HCT116 (cell line): Measurements from ENCODE around the gene FBXL17. TPM values are rescaled to one million over a fixed set of nuclear protein-coding genes. Genes with fewer than 3 reads are reported as not detected.

ENCODE experiments used
- ATAC-seq: fragments of 200-7000 bp; cut with Tn5 transposase; 2 replicates; pipeline ENCODE4 v1.9.1; 2020; ENCODE audit warnings: mild to moderate bottlenecking, moderate library complexity
- BruUV-seq: library from RNA; stranded (reverse); fragments of 400-500 nt; replicated peaks from 2 replicates; lab custom pipeline; 2021; lab: Mats Ljungman, UMichigan
- CTCF ChIA-PET: fragments of 300-600 bp; sonication (Branson Sonifier 250); formaldehyde crosslinking; loops from one replicate; lab custom pipeline; 2021; ENCODE audit warnings: antibody characterized with exemption; lab: Charles Lee
- POLR2A ChIA-PET: fragments of 300-600, 350-600 bp; sonication (Branson Sonifier 250); formaldehyde crosslinking; loops from one replicate; lab custom pipeline; 2021; ENCODE audit warnings: antibody characterized with exemption; lab: Charles Lee
- RAD21 ChIA-PET, 2 experiments: fragments of 300-600 bp; sonication (Branson Sonifier 250); formaldehyde crosslinking; loops; one replicate each; lab custom pipeline; 2023; ENCODE audit warnings: low total read pairs in 2 of 2; ENCODE audit not compliant: uncharacterized antibody in 2 of 2, unreplicated experiment in 2 of 2, low non-redundant PET in 1 of 2; lab: Charles Lee
- DNase-seq: peaks from one replicate; pipeline ENCODE4 v3.0.0-alpha.2; 2010; ENCODE audit warnings: low read depth, low spot score
- H2AFZ ChIP-seq: fragments of 200-600 bp; shearing (Covaris generic), sonication (generic); 2 replicates; pipeline ENCODE4 v1.6.1; 2017; ENCODE audit warnings: low read depth, mixed run types, mixed read lengths, antibody characterized with exemption, low read length; ENCODE audit not compliant: poor library complexity, severe bottlenecking
- H3K27ac ChIP-seq: 2 replicates; pipeline ENCODE4 v1.5.1; 2012; ENCODE audit warnings: low read depth, low read length
- H3K27me3 ChIP-seq: fragments of 200-600 bp; sonication (generic); 2 replicates; pipeline ENCODE4 v1.6.1; 2016; ENCODE audit warnings: mixed run types, low read length, mixed read lengths; ENCODE audit not compliant: insufficient read depth
- H3K36me3 ChIP-seq, 2 experiments: fragments of 200-500 bp in 1 of 2; fragments of 200-600 bp in 1 of 2; sonication (Bioruptor generic) in 1 of 2; sonication (generic) in 1 of 2; 2 replicates each; pipeline versions ENCODE4 v1.5.1 to v1.6.1; 2014 to 2016; ENCODE audit warnings: low read length in 2 of 2, inconsistent platforms in 1 of 2, mixed read lengths in 1 of 2, mixed run types in 1 of 2; ENCODE audit not compliant: insufficient read depth in 2 of 2, control insufficient read depth in 1 of 2
- H3K4me1 ChIP-seq, 2 experiments: fragments of 200-600 bp in 1 of 2; sonication (generic) in 1 of 2; 2 replicates each; pipeline versions ENCODE4 v1.5.1 to v1.6.1; 2012 to 2017; ENCODE audit warnings: low read length in 2 of 2, inconsistent platforms in 1 of 2, mild to moderate bottlenecking in 1 of 2, mixed read lengths in 1 of 2, mixed run types in 1 of 2, moderate library complexity in 1 of 2; ENCODE audit not compliant: insufficient read depth in 2 of 2, control insufficient read depth in 1 of 2
- H3K4me2 ChIP-seq: fragments of 200-600 bp; sonication (generic); 2 replicates; pipeline ENCODE4 v1.6.1; 2017; ENCODE audit warnings: mixed run types, low read length, mixed read lengths
- H3K4me3 ChIP-seq, 2 experiments: fragments of 200-600 bp in 1 of 2; sonication (generic) in 1 of 2; replicated peaks in 1 of 2; 2 replicates each; pipeline ENCODE4 v1.5.1; 2011 to 2016; ENCODE audit warnings: low read length in 2 of 2, control low read depth in 1 of 2, low read depth in 1 of 2, mild to moderate bottlenecking in 1 of 2, mixed read lengths in 1 of 2, mixed run types in 1 of 2
- H3K79me2 ChIP-seq: fragments of 200-600 bp; sonication (generic); 2 replicates; pipeline ENCODE4 v1.6.1; 2017; ENCODE audit warnings: mild to moderate bottlenecking, mixed run types, low read length, moderate library complexity, mixed read lengths; ENCODE audit not compliant: insufficient read depth
- H3K9ac ChIP-seq: fragments of 200-600 bp; sonication (generic); 2 replicates; pipeline ENCODE4 v1.6.1; 2016; ENCODE audit warnings: low read length, mixed read lengths
- H3K9me2 ChIP-seq: fragments of 200-600 bp; sonication (generic), shearing (Covaris generic); 2 replicates; pipeline ENCODE4 v1.6.1; 2017; ENCODE audit warnings: mixed run types, mild to moderate bottlenecking, moderate library complexity; ENCODE audit not compliant: insufficient read depth
- H3K9me3 ChIP-seq, 2 experiments: fragments of 200-500 bp in 1 of 2; fragments of 200-600 bp in 1 of 2; sonication (Bioruptor generic) in 1 of 2; sonication (generic) in 1 of 2; 2 replicates each; pipeline ENCODE4 v1.6.1; 2014 to 2017; ENCODE audit warnings: low read length in 2 of 2, mixed read lengths in 2 of 2, inconsistent platforms in 1 of 2, low read depth in 1 of 2, mild to moderate bottlenecking in 1 of 2, mixed run types in 1 of 2, moderate library complexity in 1 of 2; ENCODE audit not compliant: control insufficient read depth in 1 of 2, insufficient read depth in 1 of 2
- H4K20me1 ChIP-seq: fragments of 200-600 bp; sonication (generic), shearing (Covaris generic); 2 replicates; pipeline ENCODE4 v1.6.1; 2017; ENCODE audit warnings: mixed run types, mild to moderate bottlenecking, moderate library complexity; ENCODE audit not compliant: insufficient read depth
- CTCF ChIP-seq, 3 experiments: fragments of 200-600 bp in 1 of 3; sonication (generic) in 1 of 3; IDR thresholded peaks in 2 of 3; conservative IDR thresholded peaks in 1 of 3; 2 replicates each; pipeline ENCODE4 v1.5.1; 2012 to 2017; ENCODE audit warnings: low read depth in 2 of 3, low read length in 2 of 3, antibody characterized with exemption in 1 of 3, borderline replicate concordance in 1 of 3, control low read depth in 1 of 3, mild to moderate bottlenecking in 1 of 3, mixed read lengths in 1 of 3, mixed run types in 1 of 3, moderate library complexity in 1 of 3; ENCODE audit not compliant: insufficient read depth in 1 of 3
- EGR1 ChIP-seq: IDR thresholded peaks from 2 replicates; pipeline ENCODE4 v1.6.1; 2012; ENCODE audit warnings: low read depth
- ELF1 ChIP-seq: IDR thresholded peaks from 2 replicates; pipeline ENCODE4 v1.6.1; 2012; ENCODE audit warnings: low read depth, borderline replicate concordance
- FOSL1 ChIP-seq: IDR thresholded peaks from 2 replicates; pipeline ENCODE4 v1.6.1; 2012; ENCODE audit warnings: low read depth
- POLR2A ChIP-seq: IDR thresholded peaks from 2 replicates; pipeline ENCODE4 v1.7.0; 2011; ENCODE audit warnings: borderline replicate concordance; ENCODE audit not compliant: insufficient read depth, insufficient read length; ENCODE audit errors: extremely low read depth
- REST ChIP-seq: IDR thresholded peaks from 2 replicates; pipeline ENCODE4 v1.6.1; 2012; ENCODE audit warnings: low read depth
- SIN3A ChIP-seq: IDR thresholded peaks from 2 replicates; pipeline ENCODE4 v1.6.1; 2012; ENCODE audit warnings: low read depth
- SRF ChIP-seq: IDR thresholded peaks from 2 replicates; pipeline ENCODE4 v1.6.1; 2012; ENCODE audit warnings: low read depth
- ZFX ChIP-seq: fragments of 450-650 bp; IDR thresholded peaks from 2 replicates; pipeline ENCODE4 v1.6.1; 2017
- ZNF274 ChIP-seq: fragments of 200-500 bp; sonication (Bioruptor generic); IDR thresholded peaks from 2 replicates; pipeline ENCODE4 v1.6.1; 2014; ENCODE audit warnings: mild to moderate bottlenecking, low read depth, low read length, inconsistent platforms
- intact Hi-C: fragments of 100-400 bp; cut with micrococcal nuclease; formaldehyde crosslinking; loops from 2 replicates; pipeline ENCODE4 v1.10.0; 2022
- total RNA-seq: library from RNA; stranded (reverse); gene quantifications from one replicate; pipeline ENCODE4 v1.2.1, GENCODE V29; 2021; ENCODE audit not compliant: unreplicated experiment

Gene FBXL17
- total RNA-seq, 1 experiment from 2014 or later: 9.4 TPM

GRCh38 chr5:107969847-107970246, 412.1 kb downstream of the FBXL17 start:
- Histone ChIP-seq H3K36me3 (no peaks in the 10 kb centered on the region), H3K4me1 (no peaks in the 10 kb centered on the region)
- RAD21 ChIA-PET: no interaction called here

More at GRCh38 chr5:107969847-107970246, 412.1 kb downstream of the FBXL17 start:
- Histone ChIP-seq H4K20me1 (no peaks in the 10 kb centered on the region), H3K9me3 (no peaks in the 10 kb centered on the region), H3K27ac (no peak overlapping the region), H2AFZ (no peak overlapping the region), H3K79me2 (no peaks in the 10 kb centered on the region), H3K9ac (no peak overlapping the region), H3K4me3 (no peak overlapping the region), H3K4me2 (no peak overlapping the region), H3K9me2 (no peaks in the 10 kb centered on the region), H3K27me3 (no peaks in the 10 kb centered on the region)
- TF ChIP-seq ZNF274: no peak
- no peak for TF ChIP-seq FOSL1
- TF ChIP-seq ELF1: no peak
- no peak for TF ChIP-seq SRF
- TF ChIP-seq EGR1: no peak
- no peak for TF ChIP-seq CTCF (IDR thresholded peaks at IDR 0.05 in 2 of 3, conservative IDR thresholded peaks at IDR 0.05 in 1 of 3; ENCODE audit: borderline replicate concordance in 1 of 3, insufficient read depth in 1 of 3, low read depth in 2 of 3, low read length in 2 of 3)
- TF ChIP-seq REST: no peak
- TF ChIP-seq POLR2A: no peak
- no peak for TF ChIP-seq SIN3A
- no peak for TF ChIP-seq ZFX
- BruUV-seq: no TSS peak
- ATAC-seq (no peak), DNase-seq (no peak)
- ChIA-PET POLR2A (no interaction called here), CTCF (no interaction called here)
- intact Hi-C loops: no loop called here
